GM19468 (cell line): Measurements from ENCODE around the gene FRMD3.
"Not testable (repeated sequence)": the region's sequence is repeated elsewhere in the genome, so short reads cannot be mapped to it uniquely, and the experiment has no call there.

Source experiments
- ATAC-seq: cut with Tn5 transposase; IDR thresholded peaks from one replicate; pipeline ENCODE4 v1.9.1; 2021; ENCODE audit warnings: mild to moderate bottlenecking, moderate library complexity, moderate number of reproducible peaks; ENCODE audit not compliant: unreplicated experiment; ENCODE audit errors: extremely low read depth

Gene FRMD3

GRCh38 chr9:83526211-83526610 is 12.0 kb downstream of the FRMD3 start:
- ATAC-seq = no peak

GRCh38 chr9:83523684-83524083 is 14.5 kb downstream of the FRMD3 start:
- ATAC-seq = no peak

DNA sequence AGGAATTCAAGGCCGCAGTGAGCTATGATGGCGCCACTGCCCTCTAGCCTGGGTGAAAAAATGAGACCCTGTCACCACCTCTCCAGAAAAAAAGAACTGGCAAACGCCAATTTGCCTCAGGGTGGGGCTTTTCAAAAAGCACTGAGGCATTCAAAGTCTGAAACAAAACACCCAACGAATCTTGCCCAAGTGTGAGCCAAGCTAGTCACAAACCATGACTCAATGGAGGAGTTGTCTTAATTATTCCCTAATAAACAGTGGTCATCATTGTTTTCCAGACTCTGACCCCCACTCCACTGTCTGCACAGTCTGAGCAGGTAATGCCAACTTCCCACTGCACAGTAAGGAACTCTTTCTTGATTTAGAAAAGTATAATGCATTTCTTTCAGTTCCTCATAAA is 16.8 kb downstream of the FRMD3 start:
- ATAC-seq = no peak

- ATAC-seq = no peak
These were observed 17.2 kb downstream of the FRMD3 start for GRCh38 chr9:83521011-83521410.

DNA sequence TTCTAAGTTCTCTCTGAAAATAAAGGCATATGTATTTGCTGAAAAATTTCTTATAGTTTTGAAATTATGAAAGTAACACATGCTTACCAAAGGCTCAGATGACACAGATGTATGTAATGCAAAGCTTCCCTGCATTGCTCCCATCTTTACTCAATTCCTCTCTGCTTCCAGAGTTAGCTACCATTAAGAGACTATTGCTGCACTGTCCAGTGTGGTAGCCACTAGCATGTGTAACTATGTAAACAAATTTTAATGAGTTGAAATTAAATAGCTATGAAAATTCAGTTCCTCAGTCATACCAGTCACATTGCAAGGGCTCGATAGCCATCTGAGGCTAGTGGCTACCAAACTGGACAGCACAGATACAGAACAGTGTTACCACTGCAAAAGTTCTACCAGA is 17.9 kb downstream of the FRMD3 start:
- ATAC-seq = no peak

- ATAC-seq = not testable (repeated sequence)
These were observed 20.2 kb downstream of the FRMD3 start for GRCh38 chr9:83517980-83518379.

GRCh38 chr9:83514767-83515166 is 23.4 kb downstream of the FRMD3 start:
- ATAC-seq = no peak

DNA sequence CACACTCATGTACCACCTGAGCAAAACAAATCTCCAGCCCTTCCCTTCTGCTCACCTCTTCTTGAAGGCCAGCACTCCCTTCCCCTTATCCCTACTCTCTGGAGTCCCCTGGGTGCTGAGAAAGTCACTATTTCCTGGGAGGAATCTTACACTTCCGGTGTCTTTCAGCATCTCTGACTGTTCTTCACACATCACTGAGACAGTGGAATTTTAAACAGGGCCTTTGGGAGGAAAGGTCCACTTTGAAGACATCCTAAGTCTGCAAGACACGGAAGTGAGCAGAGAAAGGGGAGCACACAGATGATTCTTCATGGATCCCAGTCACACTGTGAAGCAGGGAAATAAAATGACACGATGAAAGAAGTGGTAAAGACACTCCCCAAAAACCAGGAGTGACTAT is 25.6 kb downstream of the FRMD3 start:
- no peak for ATAC-seq

GRCh38 chr9:83511051-83511450 is 27.1 kb downstream of the FRMD3 start:
- ATAC-seq = peak; percentile 86

DNA sequence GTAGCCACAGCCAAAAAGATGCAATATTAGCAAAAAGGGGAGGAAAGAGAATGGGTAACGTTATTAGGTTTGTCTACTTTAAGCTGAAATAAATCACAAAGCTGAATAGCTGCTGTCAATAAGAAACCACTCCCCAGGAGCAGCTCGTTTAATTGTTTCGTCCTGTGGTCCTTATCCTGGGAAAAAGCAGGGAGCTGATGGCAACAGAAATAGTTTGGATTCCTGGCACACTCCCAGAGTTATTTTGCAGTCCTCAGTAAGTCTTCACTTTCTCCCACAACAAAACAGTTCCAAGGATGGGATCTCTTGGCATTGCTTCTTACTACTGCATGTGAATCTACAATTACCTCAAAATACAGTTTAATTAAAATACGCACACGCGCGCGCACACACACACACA is 28.8 kb downstream of the FRMD3 start:
- no peak for ATAC-seq

GRCh38 chr9:83508067-83508466 is 30.1 kb downstream of the FRMD3 start:
- no peak for ATAC-seq

DNA sequence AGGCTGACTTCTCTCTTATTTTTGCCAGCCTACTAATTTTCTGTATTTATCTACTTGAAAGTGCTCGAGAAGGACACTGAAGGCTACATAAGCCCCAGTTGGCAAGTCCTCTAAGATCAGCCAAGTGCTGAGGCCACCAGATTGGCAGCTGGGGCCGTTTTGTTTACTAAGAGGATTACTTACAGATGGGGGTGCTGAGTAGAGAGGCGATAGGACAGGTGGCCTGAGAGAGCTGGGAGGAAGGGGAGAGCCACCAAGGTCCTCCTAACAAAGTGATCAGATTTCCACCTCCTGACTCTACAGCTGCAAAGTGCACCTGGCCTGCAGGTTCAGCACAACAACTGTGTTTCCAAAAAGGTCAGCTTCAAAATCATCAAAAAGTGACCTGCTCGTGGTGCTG is 32.9 kb downstream of the FRMD3 start:
- ATAC-seq = no peak

DNA sequence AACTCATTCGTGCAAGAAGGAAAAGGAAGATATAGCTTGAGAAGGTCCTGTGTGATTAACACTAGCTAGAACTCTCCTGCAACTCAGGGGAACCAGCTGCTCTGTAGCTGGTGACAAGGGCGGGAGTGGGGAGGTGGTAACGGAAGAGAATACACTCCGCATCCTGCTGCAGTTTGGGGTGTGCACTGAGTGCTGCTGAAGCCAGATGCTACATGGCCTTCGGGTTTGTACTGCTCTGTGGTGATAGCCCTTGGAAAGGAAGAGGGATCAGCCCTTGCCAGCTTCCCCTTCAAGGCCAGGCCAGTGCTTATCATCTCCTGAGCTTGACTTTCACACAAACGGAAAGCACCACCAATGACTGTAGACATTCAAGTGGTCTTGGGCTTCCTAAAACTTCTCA is 34.3 kb downstream of the FRMD3 start:
- ATAC-seq = no peak

DNA sequence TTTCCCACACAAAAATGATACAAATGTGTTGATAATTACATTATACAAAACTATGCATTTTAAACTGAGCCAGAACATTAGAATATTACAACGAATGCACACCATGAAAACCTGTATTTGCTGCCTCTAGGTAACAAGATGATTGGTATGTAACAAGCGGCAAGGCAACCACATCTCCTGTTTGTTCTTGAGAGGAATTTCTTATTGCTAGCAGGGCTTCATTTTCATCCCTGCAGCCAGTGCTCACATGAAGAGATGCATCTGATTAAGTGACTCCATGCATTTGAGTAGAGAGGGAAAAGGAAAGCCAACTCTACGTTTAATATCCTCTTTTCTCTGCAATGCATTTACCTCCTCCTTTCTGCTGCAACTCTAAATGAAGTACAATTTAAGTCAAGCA is 36.6 kb downstream of the FRMD3 start:
- no peak for ATAC-seq

- no peak for ATAC-seq
These were observed 40.8 kb downstream of the FRMD3 start for GRCh38 chr9:83497441-83497840.

- no peak for ATAC-seq
These were observed 46.2 kb downstream of the FRMD3 start for GRCh38 chr9:83491995-83492394.

DNA sequence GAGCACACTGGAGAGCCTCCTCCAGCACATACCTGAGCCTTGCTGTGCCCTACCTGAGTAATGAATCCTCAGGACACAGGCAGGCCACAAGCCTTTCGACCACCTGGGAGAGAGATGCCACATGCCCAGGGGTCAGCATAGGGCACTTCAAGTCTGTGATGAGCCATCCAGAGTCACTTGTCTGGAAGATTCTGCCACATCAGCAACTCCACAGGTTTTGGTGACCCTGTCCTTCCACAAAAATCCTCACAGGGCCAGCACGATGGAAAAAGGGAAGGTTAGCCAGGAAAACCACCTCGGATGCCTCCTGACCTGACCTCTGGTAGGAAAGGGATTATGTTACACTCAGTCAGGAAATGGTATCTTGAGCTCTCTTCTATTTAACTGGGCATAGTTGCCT is 46.8 kb downstream of the FRMD3 start:
- no peak for ATAC-seq

DNA sequence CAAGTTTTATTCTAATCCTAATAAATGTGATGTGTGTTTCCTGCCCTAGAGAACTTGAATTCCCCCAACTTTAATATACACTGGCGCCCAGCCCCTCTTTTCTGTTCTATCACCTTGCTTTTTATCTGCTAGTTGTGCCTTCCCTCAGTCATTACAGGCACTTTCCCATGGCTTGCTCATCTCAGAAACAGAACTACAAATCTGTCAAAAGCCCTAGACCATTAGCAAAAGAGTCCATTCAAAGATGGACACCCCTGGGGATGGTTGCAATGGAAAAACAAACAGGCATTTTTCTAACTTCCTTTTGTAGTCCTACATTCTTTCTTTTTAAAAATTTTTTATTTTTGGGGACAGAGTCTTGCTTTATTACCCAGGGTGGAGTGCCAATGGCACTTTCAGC is 48.2 kb downstream of the FRMD3 start:
- no peak for ATAC-seq

DNA sequence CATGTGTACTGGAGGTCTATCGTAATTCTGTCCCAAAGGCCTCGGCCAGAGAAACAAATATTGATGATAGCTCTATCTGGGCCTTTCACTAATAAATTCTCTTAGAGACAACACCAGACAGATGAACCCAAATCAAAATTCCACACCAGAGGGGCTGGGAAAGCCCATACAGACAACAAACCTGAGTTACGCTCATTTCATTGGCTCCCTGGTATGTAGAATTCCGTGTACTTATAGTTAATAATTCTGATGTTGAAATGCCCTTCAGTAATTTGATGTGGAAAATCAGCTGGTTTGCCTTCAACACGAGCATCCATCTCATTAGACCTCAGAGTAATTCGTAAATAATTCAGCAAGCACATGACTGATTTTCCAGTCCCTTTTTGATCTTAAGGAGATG is 53.2 kb downstream of the FRMD3 start:
- no peak for ATAC-seq

GRCh38 chr9:83483223-83483622 is 55.0 kb downstream of the FRMD3 start:
- no peak for ATAC-seq

DNA sequence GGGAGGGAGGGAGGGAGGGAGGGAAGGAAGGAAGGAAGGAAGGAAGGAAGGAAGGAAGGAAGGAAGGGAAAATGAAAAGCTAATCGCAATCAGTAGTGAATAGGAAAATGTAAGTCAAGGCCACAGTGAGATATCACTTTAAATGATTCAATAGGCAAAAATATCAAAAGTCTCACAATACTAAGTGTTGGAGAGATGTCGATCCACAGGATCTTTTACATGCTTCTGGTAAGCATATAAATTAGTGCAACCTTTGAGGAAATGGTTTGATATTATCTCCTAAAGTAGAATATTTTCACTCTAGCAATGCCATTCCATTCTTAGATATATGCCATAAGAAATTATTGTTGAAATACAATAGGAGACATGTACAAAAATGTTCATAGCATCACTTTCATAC is 58.4 kb downstream of the FRMD3 start:
- no peak for ATAC-seq

DNA sequence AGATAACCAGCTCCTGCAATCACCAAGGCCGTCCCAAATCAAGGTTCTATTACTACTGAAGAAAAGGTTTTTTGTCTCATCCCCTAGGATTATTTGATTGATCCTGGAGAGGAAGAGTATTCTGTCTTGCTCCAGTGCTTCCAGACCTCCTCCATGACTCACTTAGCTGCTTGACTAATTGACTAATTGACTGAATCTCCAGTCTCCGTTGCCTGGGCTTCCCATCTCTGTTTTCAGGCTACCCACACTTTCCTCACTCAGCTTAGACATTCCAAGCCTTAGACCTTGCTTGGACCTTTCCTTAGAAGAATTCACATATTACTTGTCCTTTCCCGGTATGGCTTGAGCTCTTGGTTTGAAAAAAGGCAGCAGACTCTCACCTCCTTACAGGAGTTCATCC is 60.6 kb downstream of the FRMD3 start:
- no peak for ATAC-seq

DNA sequence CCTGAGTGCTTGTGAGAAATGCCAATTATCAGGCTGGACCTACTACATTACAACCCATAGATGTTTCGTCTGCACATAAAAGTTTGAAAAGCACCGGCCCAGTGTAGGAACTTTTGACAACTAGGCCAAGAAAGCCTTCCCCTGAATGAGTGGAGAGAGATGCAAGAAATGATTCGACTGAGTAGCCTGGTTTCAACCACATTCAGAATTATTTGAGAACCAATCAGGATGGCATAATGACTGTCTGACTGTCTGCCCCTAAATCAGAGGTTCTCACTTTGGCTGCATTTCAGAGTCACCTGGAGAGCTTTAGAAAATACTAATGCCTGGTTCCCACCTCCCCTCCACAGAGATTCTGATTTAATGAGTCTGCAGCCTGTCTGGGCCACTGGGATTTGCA is 61.1 kb downstream of the FRMD3 start:
- ATAC-seq = no peak
